Tibial nerve (tissue), 4 donors: ENCODE data around the gene KIF18A. TPM values are rescaled to one million over a fixed set of nuclear protein-coding genes. Genes with fewer than 3 reads are reported as not detected.
"Not testable (repeated sequence)": the region's sequence is repeated elsewhere in the genome, so short reads cannot be mapped to it uniquely, and the experiment has no call there.

Source experiments
- DNase-seq, 2 donors: peaks; one replicate each; pipeline ENCODE4 v3.0.0-alpha.2; 2019; ENCODE audit warnings: low spot score in 2 of 2
- H3K27ac ChIP-seq, 4 donors: fragments of 200-600 bp; sonication (generic) in 3 of 4; one replicate each; pipeline ENCODE4 v1.5.1; 2017 to 2019; ENCODE audit warnings: mild to moderate bottlenecking in 1 of 4
- H3K27me3 ChIP-seq, 2 donors: fragments of 200-600 bp; sonication (generic) in 1 of 2; one replicate each; pipeline versions ENCODE4 v1.5.1 to v1.6.0; 2017 to 2019
- H3K36me3 ChIP-seq, 3 donors: fragments of 200-600 bp; sonication (generic); one replicate each; pipeline ENCODE4 v1.5.1; 2018 to 2019
- H3K4me1 ChIP-seq, 4 donors: fragments of 200-600 bp; sonication (generic) in 3 of 4; one replicate each; pipeline ENCODE4 v1.5.1; 2017 to 2019
- H3K4me3 ChIP-seq, 4 donors: fragments of 200-600 bp; sonication (generic) in 3 of 4; one replicate each; pipeline ENCODE4 v1.5.1; 2017 to 2019; ENCODE audit warnings: mild to moderate bottlenecking in 1 of 4, moderate library complexity in 1 of 4
- H3K9me3 ChIP-seq, 4 donors: fragments of 200-600 bp; sonication (generic) in 3 of 4; one replicate each; pipeline ENCODE4 v1.5.1; 2017 to 2019
- EP300 ChIP-seq, 2 donors: sonication (generic); formaldehyde crosslinking; IDR thresholded peaks; one replicate each; pipeline ENCODE4 v1.6.1; 2017; ENCODE audit warnings: antibody characterized with exemption in 2 of 2, mild to moderate bottlenecking in 1 of 2
- POLR2A ChIP-seq, 2 donors: fragments of 450-650 bp; IDR thresholded peaks; one replicate each; pipeline ENCODE4 v1.6.1; 2017; ENCODE audit warnings: antibody characterized with exemption in 2 of 2, mild to moderate bottlenecking in 2 of 2, moderate library complexity in 2 of 2
- WGBS, 2 donors: methylation state at CpG; one replicate each; pipeline ENCODE4 v1.1.5; 2018; 5-methylcytosine and 5-hydroxymethylcytosine counted together
- total RNA-seq, 4 donors: library from RNA; depleted of rRNA; stranded (reverse); fragments of >200 nt; gene quantifications; one replicate each; pipeline ENCODE4 v1.1.0, GENCODE V29; 2016
- TF ChIP-seq, protein P1 (sequence below), 5 experiments: fragments of 200-600 bp in 3 of 5; fragments of 450-650 bp in 2 of 5; sonication (generic) in 3 of 5; IDR thresholded peaks; one replicate each; pipeline ENCODE4 v1.5.1; 2016 to 2019; ENCODE audit warnings: antibody characterized with exemption in 5 of 5, mild to moderate bottlenecking in 3 of 5, moderate library complexity in 2 of 5

Gene KIF18A
- total RNA-seq, 4 donors from 2014 or later, result 0.22 to 0.63 (median 0.60) TPM; not detected in 1

DNA sequence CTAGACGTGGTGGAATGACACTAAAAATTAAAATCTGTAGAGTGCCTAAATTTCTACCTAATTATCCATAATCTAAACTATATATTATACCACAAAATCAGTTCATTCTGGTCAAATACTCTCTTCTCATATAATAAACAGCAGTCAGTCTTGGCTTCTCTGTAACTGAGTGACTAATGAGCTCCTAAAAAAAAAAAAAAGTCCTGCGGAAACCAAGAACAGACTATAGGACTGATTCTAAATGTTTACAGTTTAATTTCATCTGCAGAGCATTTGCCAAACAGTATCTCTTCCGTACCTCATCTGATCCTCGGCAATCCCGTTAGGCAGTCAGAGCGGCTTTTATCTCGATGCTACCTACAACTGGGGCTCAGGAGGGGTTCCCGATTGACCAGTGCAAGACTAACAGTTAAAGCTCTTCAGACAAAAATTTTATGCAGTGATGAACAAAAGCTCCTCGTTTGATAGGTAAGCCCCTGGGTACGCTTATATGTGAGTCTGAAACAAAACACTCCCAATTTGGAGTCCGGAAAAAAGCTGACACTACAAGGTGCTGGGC, 686 bp downstream of the KIF18A start:
- H3K4me1 ChIP-seq, result peaks cover 0 to 38% (median 20%) of the 10 kb centered on the region in 4 donors

DNA sequence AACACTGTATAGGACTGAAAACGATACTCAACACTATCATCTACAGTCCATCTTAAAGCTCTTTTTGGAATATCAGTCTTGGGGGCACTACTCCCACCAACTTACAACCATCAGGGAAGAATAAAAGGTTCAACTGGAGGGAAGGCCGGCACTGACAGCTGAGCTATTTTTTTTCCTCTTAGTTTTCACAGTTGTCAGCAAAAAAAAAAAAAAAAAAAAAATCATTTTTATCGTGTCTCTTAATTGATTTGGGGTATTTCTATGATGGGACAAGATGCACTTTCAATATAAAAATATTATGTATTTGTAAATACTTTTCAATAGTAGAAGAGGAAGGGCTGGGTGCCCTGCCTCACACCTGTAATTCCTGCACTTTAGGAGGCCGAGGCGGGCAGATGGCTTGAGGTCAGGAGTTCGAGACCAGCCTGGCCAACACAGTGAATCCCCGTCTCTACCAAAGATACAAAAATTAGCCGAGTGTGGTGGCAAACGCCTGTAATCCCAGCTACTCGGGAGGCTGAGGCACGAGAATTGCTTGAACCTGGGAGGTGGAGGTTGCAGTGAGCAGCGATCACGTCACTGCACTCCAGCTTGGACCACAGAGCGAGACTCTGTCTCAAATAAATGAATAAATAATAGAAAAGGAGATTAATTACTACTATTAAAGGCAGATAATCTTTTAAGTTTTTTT, 1.5 kb downstream of the KIF18A start:
- no peak for DNase-seq
- H3K27ac ChIP-seq, result no peak overlapping the region
- WGBS, 2 donors, result 87 to 88% methylated on average over 14 of the region's 14 CpGs
- no peaks in the 10 kb centered on the region for H3K36me3 ChIP-seq
- H3K27me3 ChIP-seq, result no peaks in the 10 kb centered on the region
- no peak overlapping the region for H3K4me3 ChIP-seq
- no peaks in the 10 kb centered on the region for H3K9me3 ChIP-seq
- peaks cover 0 to 32% (median 20%) of the 10 kb centered on the region in 4 donors for H3K4me1 ChIP-seq
- TF ChIP-seq EP300 (IDR thresholded peaks at IDR 0.05) (no peak), POLR2A (IDR thresholded peaks at IDR 0.05) (no peak)
- TF ChIP-seq, protein P1, sequence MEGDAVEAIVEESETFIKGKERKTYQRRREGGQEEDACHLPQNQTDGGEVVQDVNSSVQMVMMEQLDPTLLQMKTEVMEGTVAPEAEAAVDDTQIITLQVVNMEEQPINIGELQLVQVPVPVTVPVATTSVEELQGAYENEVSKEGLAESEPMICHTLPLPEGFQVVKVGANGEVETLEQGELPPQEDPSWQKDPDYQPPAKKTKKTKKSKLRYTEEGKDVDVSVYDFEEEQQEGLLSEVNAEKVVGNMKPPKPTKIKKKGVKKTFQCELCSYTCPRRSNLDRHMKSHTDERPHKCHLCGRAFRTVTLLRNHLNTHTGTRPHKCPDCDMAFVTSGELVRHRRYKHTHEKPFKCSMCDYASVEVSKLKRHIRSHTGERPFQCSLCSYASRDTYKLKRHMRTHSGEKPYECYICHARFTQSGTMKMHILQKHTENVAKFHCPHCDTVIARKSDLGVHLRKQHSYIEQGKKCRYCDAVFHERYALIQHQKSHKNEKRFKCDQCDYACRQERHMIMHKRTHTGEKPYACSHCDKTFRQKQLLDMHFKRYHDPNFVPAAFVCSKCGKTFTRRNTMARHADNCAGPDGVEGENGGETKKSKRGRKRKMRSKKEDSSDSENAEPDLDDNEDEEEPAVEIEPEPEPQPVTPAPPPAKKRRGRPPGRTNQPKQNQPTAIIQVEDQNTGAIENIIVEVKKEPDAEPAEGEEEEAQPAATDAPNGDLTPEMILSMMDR (IDR thresholded peaks at IDR 0.05), result no peak

More for the DNA sequence above, 686 bp downstream of the KIF18A start:
- TF ChIP-seq EP300 (IDR thresholded peaks at IDR 0.05) (no peak), POLR2A (IDR thresholded peaks at IDR 0.05) (no peak)
- TF ChIP-seq, protein P1 (IDR thresholded peaks at IDR 0.05), result no peak
- H3K4me3 ChIP-seq, result peak overlapping the region; percentile 34 to 62 (median 50)
- 1 to 3% methylated on average over 11 of the region's 11 CpGs for WGBS, 2 donors
- H3K9me3 ChIP-seq, result no peaks in the 10 kb centered on the region
- H3K27ac ChIP-seq, result peak overlapping the region in 3 of 4 donors; percentile 86 to 93 (median 86)
- DNase-seq, result no peak
- H3K27me3 ChIP-seq, result no peaks in the 10 kb centered on the region
- no peaks in the 10 kb centered on the region for H3K36me3 ChIP-seq

DNA sequence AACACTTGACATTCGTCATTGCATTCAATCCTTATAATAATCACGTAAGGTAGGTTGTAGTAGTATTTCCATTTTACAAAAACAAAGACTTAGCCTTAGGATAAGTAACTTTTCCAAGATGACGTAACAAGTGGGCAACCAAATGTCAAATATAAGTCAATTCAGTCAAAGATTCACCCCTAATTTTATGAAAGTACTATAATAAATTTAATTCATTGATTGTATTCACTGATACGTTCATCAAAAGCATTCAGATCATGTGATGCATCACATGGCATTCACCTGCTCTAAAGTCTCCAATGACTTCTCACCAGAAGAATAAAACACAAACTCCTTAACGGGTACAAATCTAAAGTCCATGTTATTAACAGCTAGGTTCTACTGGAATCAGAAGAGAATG, 2.1 kb downstream of the KIF18A start:
- DNase-seq, result no peak
- Histone ChIP-seq H3K4me1 (peaks cover 0 to 26% (median 17%) of the 10 kb centered on the region in 4 donors), H3K9me3 (no peaks in the 10 kb centered on the region), H3K27ac (no peak overlapping the region), H3K27me3 (no peaks in the 10 kb centered on the region), H3K36me3 (no peaks in the 10 kb centered on the region), H3K4me3 (no peak overlapping the region)
- WGBS, 2 donors, result 85 to 86% methylated on average over 5 of the region's 5 CpGs
- TF ChIP-seq, protein P1 (IDR thresholded peaks at IDR 0.05), result no peak
- TF ChIP-seq EP300 (IDR thresholded peaks at IDR 0.05), result no peak

DNA sequence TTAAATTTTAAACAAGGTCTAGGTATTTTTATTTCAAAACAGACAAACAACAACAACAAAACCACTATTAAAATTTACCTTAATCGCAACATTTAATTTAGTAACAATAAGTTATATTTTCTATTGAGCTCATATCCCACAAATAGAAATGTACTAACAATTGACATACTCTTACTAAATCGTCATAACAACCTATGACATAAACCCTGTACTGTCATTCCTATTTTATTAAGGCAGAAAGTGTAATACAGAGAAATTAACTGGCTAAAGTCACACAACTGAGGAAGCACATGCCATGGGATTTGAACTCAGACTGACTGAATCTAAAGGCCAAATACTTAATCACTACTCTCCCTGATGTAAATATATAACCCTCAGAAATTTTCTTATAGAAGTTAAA, 3.0 kb downstream of the KIF18A start:
- Histone ChIP-seq H3K4me1 (peaks cover 0 to 23% (median 15%) of the 10 kb centered on the region in 4 donors), H3K4me3 (no peak overlapping the region), H3K27ac (no peak overlapping the region), H3K36me3 (no peaks in the 10 kb centered on the region), H3K27me3 (no peaks in the 10 kb centered on the region), H3K9me3 (no peaks in the 10 kb centered on the region)
- DNase-seq, result no peak
- no peak for TF ChIP-seq EP300 (IDR thresholded peaks at IDR 0.05)
- TF ChIP-seq, protein P1 (IDR thresholded peaks at IDR 0.05), result no peak
- TF ChIP-seq POLR2A (IDR thresholded peaks at IDR 0.05), result no peak
- 82 to 89% methylated on average over 2 of the region's 2 CpGs for WGBS, 2 donors

DNA sequence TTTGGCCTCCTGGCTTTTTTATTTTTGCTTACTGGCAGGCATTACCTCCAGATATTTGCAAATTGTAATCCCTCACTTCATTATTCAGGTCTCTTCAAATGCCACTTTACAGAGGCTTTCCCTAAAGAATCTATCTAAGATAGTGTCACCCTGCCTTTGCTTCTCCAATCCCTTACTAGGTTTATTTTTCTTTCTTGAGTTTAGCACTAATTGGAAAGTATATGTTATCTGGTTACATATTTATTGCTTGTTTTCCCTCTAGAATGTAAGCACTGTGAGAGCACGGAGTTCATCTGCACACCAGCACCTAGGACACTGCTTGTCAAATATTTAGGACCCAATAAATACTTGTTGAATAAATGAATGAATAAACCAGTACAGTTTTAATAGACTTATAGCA, 3.5 kb downstream of the KIF18A start:
- DNase-seq, result no peak
- H3K27ac ChIP-seq, result no peak overlapping the region
- TF ChIP-seq, protein P1 (IDR thresholded peaks at IDR 0.05), result no peak
- TF ChIP-seq EP300 (IDR thresholded peaks at IDR 0.05) (no peak), POLR2A (IDR thresholded peaks at IDR 0.05) (no peak)
- no peaks in the 10 kb centered on the region for H3K27me3 ChIP-seq
- no peak overlapping the region for H3K4me3 ChIP-seq
- peaks cover 0 to 18% (median 11%) of the 10 kb centered on the region in 4 donors for H3K4me1 ChIP-seq
- 92 to 93% methylated on average over 1 of the region's 1 CpG for WGBS, 2 donors
- no peaks in the 10 kb centered on the region for H3K36me3 ChIP-seq
- H3K9me3 ChIP-seq, result no peaks in the 10 kb centered on the region

DNA sequence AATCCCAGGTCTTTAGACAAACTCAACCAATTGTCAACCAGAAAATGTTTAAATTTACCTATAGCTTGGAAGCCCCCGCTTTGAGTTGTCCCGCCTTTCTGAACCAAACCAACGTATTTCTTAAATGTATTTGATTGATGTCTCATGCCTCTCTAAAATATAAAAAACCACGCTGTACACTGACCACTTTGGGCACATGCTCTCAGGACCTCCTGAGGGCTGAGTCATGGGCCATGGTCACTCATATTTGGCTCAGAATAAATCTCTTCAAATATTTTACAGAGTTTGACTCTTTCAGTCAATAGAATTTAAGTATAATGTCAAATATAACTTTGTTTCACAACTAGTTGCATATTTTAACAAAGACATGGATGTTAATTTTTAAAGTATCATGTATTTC, 5.7 kb downstream of the KIF18A start:
- H3K4me1 ChIP-seq, H3K27me3 ChIP-seq, H3K36me3 ChIP-seq, DNase-seq, H3K27ac ChIP-seq, H3K4me3 ChIP-seq, H3K9me3 ChIP-seq: not testable (repeated sequence)
- WGBS, 2 donors, result 75 to 81% methylated on average over 4 of the region's 4 CpGs
